ENCODE results near the gene PTGS1. TPM values are rescaled to one million over a fixed set of nuclear protein-coding genes. Genes with fewer than 3 reads are reported as not detected.

PTGS1 gene
- total and polyA plus RNA-seq, 2 of the 8 experiments (the other 6 are each of a cell fraction or from before 2014, with no cell fraction given): 1.1 to 1.9 TPM

- no peak for TF ChIP-seq CHD7 (IDR thresholded peaks at IDR 0.05; ENCODE audit: insufficient replicate concordance, low read length)
Observed at GRCh38 chr9:122354536-122355199, 16.2 kb upstream of the PTGS1 start (continued).

Data from H1 (cell line).